Activated CD4-positive, alpha-beta T cell treated with anti-CD3 and anti-CD28 coated beads for 36 hours (primary cell): ENCODE data around the gene SMIM33. TPM values are rescaled to one million over a fixed set of nuclear protein-coding genes. Genes with fewer than 3 reads are reported as not detected.

Source experiments
- ATAC-seq: fragments of 200-7000 bp; cut with Tn5 transposase; one replicate; pipeline ENCODE4 v1.10.0; 2021; ENCODE audit warnings: mild to moderate bottlenecking, moderate library complexity
- CTCF ChIA-PET: fragments of 350-600 bp; sonication (Branson Sonifier 250); formaldehyde crosslinking; loops from one replicate; lab custom pipeline; 2021; ENCODE audit warnings: antibody characterized with exemption; lab: Charles Lee
- POLR2A ChIA-PET: fragments of 350-600 bp; sonication (Branson Sonifier 250); formaldehyde crosslinking; loops from one replicate; lab custom pipeline; 2021; ENCODE audit warnings: antibody characterized with exemption, inconsistent platforms; lab: Charles Lee
- DNase-seq: peaks from one replicate; pipeline ENCODE4 v3.0.0-alpha.2; 2020
- H3K27ac Mint-ChIP-seq: one replicate; pipeline ENCODE4 v1.8.0; 2021; ENCODE audit warnings: mixed read lengths
- H3K27me3 Mint-ChIP-seq: one replicate; pipeline ENCODE4 v1.8.0; 2021; ENCODE audit warnings: mixed read lengths
- H3K36me3 Mint-ChIP-seq: one replicate; pipeline ENCODE4 v1.8.0; 2021; ENCODE audit warnings: low read depth, mixed read lengths
- H3K4me1 Mint-ChIP-seq: one replicate; pipeline ENCODE4 v1.8.0; 2021; ENCODE audit warnings: mixed read lengths
- H3K4me3 Mint-ChIP-seq: one replicate; pipeline ENCODE4 v1.8.0; 2021; ENCODE audit warnings: mild to moderate bottlenecking, moderate library complexity, mixed read lengths
- H3K9me3 Mint-ChIP-seq: one replicate; pipeline ENCODE4 v1.8.0; 2021; ENCODE audit warnings: low read depth, mixed read lengths
- intact Hi-C, 2 experiments: fragments of 100-400 bp; cut with DNase I in 1 of 2; cut with micrococcal nuclease in 1 of 2; formaldehyde crosslinking; loops; one replicate each; pipeline versions ENCODE4 v1.14.2 to v1.15.1; 2022 to 2024; cut with DNase I, micrococcal nuclease
- total RNA-seq, 2 experiments: library from RNA; stranded (reverse); gene quantifications; one replicate each; pipeline ENCODE4 v1.2.3, GENCODE V29; 2021

SMIM33 gene
- total RNA-seq, 2 experiments from 2014 or later: 0.46 to 0.50 TPM

DNA sequence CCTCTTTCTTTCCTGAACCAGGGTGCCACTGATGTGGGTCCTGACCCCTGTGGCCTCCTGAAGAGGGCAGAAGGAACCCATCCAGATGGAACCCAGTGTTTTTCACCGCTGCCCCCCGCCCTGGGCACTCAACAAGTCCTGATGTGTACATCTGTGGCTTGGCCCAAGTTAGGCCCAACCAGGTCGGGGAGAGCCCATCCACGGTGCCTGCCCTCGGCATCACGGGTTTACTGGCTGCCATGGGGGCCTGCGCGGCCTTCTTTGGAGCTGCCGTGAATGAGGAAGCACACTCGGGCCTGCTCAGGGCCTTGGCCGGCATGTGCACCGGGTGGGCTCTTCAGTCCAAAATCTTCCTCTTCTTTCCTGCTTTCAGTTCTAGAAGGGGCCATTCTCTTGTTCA, 14.0 kb upstream of the SMIM33 start:
- intact Hi-C loops: loop anchor here in 1 of 2 experiments (5.0 kb wide), 1 partner anchor 106 kb away; the partner anchor contains the start of gene UBE2D2
- H3K27ac Mint-ChIP-seq: peak overlapping the region; percentile 74

DNA sequence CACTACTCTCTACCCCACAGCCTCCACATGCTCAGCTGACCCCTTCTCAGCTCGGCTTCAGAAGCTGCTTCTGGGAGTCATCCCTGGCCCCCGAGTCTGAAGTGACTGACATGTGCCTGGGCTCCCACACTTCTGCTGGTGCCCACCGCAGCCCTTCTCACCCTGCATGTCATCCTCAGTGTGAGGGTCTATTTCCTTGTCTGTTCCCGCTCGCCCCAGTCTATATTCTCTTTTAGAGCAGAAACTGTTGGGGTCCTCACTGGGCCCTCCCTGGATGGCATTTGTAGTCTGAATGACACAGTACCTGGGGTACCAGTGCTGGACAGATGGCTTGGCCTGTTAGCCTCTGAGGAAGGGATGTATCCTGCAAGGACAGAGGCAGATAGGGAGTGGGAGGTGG, 13.6 kb upstream of the SMIM33 start:
- ChIA-PET POLR2A (interaction anchor here (1.1 to 2.6 kb wide), 3 partner anchors 15 to 25 kb away, joined by 3 to 18 read pairs (median 6); partner anchors contain the start of genes DNAJC18 and STING1), CTCF (interaction anchor here (0.6 to 2.6 kb wide), 4 partner anchors 9 to 34 kb away, joined by 3 to 17 read pairs (median 4); partner anchors contain the start of gene STING1)
- ATAC-seq: no peak
- Mint-ChIP-seq H3K27me3 (no peaks in the 10 kb centered on the region), H3K4me3 (no peak overlapping the region), H3K36me3 (no peaks in the 10 kb centered on the region), H3K27ac (peak overlapping the region; percentile 74), H3K9me3 (no peaks in the 10 kb centered on the region), H3K4me1 (peaks cover 67% of the 10 kb centered on the region)
- DNase-seq: no peak
- intact Hi-C loops: loop anchor here in 1 of 2 experiments (5.0 kb wide), 1 partner anchor 105 kb away; the partner anchor contains the start of gene UBE2D2

More for the DNA sequence above, 14.0 kb upstream of the SMIM33 start:
- DNase-seq: no peak
- POLR2A ChIA-PET: no interaction called here
- ATAC-seq: no peak
- Mint-ChIP-seq H3K27me3 (no peaks in the 10 kb centered on the region), H3K9me3 (no peaks in the 10 kb centered on the region), H3K4me3 (no peak overlapping the region), H3K36me3 (no peaks in the 10 kb centered on the region), H3K4me1 (peaks cover 65% of the 10 kb centered on the region)
- CTCF ChIA-PET: interaction anchor here (2.6 kb wide), 1 partner anchor 9 kb away, joined by 17 read pairs; no protein-coding TSS in a partner anchor

DNA sequence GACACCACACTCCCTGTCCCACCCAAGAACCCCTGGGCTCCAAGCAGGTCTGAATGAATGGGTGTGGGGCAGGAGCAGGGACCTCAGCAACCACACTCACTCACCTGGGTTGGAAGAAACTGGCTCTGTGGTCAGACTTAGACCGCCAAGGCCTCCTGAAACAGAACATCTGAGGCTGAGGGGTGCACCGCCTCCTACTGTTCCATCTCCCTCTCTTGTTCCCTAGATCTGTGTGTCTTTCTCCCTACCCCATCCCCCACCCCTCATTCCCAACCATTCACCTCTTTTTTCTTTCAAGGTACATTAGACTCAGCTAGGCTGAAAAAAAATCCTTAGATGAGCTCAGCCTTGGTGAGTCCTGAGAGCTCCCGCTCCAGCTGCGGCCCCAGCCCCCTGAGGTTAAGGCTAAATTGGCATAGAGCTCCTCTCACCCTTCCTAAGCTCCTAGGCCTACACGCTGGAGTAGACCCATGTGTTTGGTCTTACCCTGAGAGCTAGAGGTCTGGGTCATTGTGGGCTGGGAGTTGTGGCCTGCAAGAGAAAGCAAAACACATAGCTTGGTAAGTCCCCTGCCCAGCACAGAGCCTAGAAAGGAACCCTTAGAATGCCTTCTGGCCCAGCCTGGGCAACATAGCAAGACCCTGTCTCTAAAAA, 13.0 kb upstream of the SMIM33 start:
- Mint-ChIP-seq H3K4me3 (no peak overlapping the region), H3K27ac (peak overlapping the region; percentile 74), H3K27me3 (no peaks in the 10 kb centered on the region), H3K4me1 (peaks cover 67% of the 10 kb centered on the region), H3K36me3 (no peaks in the 10 kb centered on the region), H3K9me3 (no peaks in the 10 kb centered on the region)
- intact Hi-C loops: loop anchor here in 1 of 2 experiments (1.0 to 5.0 kb wide), 3 partner anchors 15 to 105 kb away; partner anchors contain the start of genes DNAJC18 and UBE2D2
- ChIA-PET POLR2A (interaction anchor here (0.6 to 2.6 kb wide), 6 partner anchors 10 to 185 kb away, joined by 3 to 18 read pairs (median 6); partner anchors contain the start of genes DNAJC18 and STING1), CTCF (interaction anchor here (0.6 to 2.6 kb wide), 6 partner anchors 10 to 44 kb away, joined by 3 to 17 read pairs (median 4); partner anchors contain the start of gene STING1)
- DNase-seq: peak; percentile 55
- ATAC-seq: no peak

DNA sequence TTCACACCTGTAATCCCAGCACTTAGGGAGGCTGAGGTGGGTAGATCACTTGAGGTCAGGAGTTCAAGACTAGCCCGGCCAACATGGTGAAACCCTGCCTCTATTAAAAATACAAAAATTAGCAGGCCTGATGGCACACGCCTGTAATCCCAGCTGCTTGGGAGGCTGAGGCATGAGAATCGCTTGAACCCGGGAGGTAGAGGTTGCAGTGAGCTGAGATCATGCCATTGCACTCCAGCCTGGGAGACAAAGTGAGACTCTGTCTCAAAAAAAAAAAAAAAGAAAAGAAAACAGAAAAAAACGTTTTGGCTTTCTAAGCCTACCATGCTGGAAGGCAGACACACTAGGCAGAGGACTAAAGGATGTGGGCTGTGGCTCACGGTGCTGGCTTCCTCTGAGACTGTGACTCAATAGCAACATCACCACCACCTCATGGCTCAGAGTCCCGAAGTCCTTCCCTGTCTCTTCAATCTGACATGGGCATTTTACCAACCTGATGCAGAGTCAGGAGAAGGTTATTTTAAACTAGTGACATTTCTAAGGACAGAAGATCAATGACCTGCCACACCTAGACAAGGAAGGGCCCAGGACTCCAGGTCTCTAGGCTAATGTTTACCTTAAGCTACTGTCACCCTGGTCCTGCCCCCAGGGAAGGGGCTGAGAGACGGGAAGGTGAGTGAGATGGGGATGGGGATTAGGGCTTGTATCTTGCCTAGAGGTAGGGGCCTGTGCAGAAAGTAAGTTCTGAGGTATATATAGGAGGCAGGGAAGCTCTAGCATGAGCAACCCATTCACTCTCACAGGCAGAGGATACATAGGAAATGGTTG, 12.0 kb upstream of the SMIM33 start:
- CTCF ChIA-PET: interaction anchor here (0.6 to 2.6 kb wide), 8 partner anchors 11 to 307 kb away, joined by 3 to 17 read pairs (median 4); no protein-coding TSS in a partner anchor
- H3K36me3 Mint-ChIP-seq: no peaks in the 10 kb centered on the region

DNA sequence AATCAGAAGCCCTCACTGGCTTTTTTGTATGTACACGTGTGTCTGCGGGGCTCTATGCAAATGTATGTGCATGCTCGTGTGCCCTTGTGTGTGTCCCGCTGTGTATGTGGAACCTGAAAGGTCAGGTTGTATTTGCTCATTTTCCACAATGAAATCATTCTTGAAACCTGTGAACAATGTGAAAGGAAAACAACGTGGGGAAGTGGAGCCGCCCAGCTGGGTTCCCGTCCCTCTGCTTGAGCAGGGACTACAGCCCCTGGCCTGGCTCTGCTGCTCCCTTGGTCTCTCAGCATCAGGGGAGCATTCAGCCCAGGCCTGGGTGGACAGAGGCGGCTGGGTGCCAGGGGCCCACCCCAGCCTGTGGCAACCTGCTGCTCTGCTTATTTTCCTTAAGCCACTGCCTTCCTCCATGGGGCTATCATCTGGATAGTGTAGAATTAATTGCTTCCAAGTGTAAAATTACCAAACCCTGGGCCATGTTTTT, 11.3 kb upstream of the SMIM33 start:
- DNase-seq: peak; percentile 78
- peaks cover 57% of the 10 kb centered on the region for H3K4me1 Mint-ChIP-seq
- peak overlapping the region; percentile 57 for H3K4me3 Mint-ChIP-seq
- peak; percentile 54 for ATAC-seq
- ChIA-PET POLR2A (interaction anchor here (0.5 to 2.6 kb wide), 6 partner anchors 11 to 34 kb away, joined by 4 to 18 read pairs (median 6); partner anchors contain the start of genes DNAJC18, SMIM33 and STING1), CTCF (interaction anchor here (0.9 to 2.0 kb wide), 3 partner anchors 21 to 37 kb away, joined by 3 to 9 read pairs (median 4); no protein-coding TSS in a partner anchor)
- H3K27ac Mint-ChIP-seq: peak overlapping the region; percentile 94
- intact Hi-C loops: loop anchor here (1.0 to 5.0 kb wide), 6 partner anchors 12 to 103 kb away; partner anchors contain the start of genes DNAJC18 (in 1 of the 2), STING1 (in 1 of the 2) and UBE2D2 (in 1 of the 2)
- H3K9me3 Mint-ChIP-seq: no peaks in the 10 kb centered on the region
- H3K27me3 Mint-ChIP-seq: no peaks in the 10 kb centered on the region
- no peaks in the 10 kb centered on the region for H3K36me3 Mint-ChIP-seq

More for the DNA sequence above, 12.0 kb upstream of the SMIM33 start:
- H3K4me3 Mint-ChIP-seq: peak overlapping the region; percentile 57
- intact Hi-C loops: loop anchor here (1.0 to 5.0 kb wide), 6 partner anchors 11 to 104 kb away; partner anchors contain the start of genes DNAJC18 (in 2 of the 2), STING1 (in 1 of the 2) and UBE2D2 (in 1 of the 2)
- DNase-seq (peak; percentile 90), ATAC-seq (peak; percentile 91)
- peaks cover 64% of the 10 kb centered on the region for H3K4me1 Mint-ChIP-seq
- no peaks in the 10 kb centered on the region for H3K9me3 Mint-ChIP-seq
- no peaks in the 10 kb centered on the region for H3K27me3 Mint-ChIP-seq
- POLR2A ChIA-PET: interaction anchor here (0.5 to 2.6 kb wide), 9 partner anchors 11 to 186 kb away, joined by 3 to 18 read pairs (median 7); partner anchors contain the start of genes DNAJC18, SMIM33 and STING1
- peak overlapping the region; percentile 94 for H3K27ac Mint-ChIP-seq

DNA sequence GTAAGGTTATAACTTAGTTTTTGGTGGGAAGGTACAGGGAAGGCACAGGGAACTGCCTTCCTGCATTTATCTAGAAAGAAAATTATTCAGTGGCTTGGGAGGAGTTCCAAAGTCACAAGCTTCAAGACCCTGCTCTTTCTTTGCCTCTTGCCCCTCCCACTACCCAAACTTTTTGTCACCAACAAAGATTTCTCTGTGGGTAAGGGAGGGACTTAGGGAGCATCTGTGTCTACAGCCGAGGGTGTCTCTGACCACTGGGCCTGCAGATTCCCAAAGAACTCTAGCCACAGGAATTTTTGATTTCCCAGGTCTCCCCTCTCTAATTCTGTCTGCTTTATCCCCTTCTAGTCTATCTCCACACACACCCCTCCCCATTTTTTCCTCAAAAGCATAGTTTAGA, 10.3 kb upstream of the SMIM33 start:
- ATAC-seq: no peak
- H3K27ac Mint-ChIP-seq: peak overlapping the region; percentile 94
- H3K36me3 Mint-ChIP-seq: no peaks in the 10 kb centered on the region
- no peaks in the 10 kb centered on the region for H3K9me3 Mint-ChIP-seq
- DNase-seq: no peak
- ChIA-PET CTCF (interaction anchor here (1.7 to 2.0 kb wide), 2 partner anchors 22 to 38 kb away, joined by 4 to 9 read pairs; no protein-coding TSS in a partner anchor), POLR2A (interaction anchor here (0.6 to 2.2 kb wide), 4 partner anchors 11 to 21 kb away, joined by 3 to 11 read pairs (median 6); partner anchors contain the start of genes SMIM33 and STING1)
- peaks cover 53% of the 10 kb centered on the region for H3K4me1 Mint-ChIP-seq
- no peaks in the 10 kb centered on the region for H3K27me3 Mint-ChIP-seq
- no peak overlapping the region for H3K4me3 Mint-ChIP-seq
- intact Hi-C loops: no loop called here

DNA sequence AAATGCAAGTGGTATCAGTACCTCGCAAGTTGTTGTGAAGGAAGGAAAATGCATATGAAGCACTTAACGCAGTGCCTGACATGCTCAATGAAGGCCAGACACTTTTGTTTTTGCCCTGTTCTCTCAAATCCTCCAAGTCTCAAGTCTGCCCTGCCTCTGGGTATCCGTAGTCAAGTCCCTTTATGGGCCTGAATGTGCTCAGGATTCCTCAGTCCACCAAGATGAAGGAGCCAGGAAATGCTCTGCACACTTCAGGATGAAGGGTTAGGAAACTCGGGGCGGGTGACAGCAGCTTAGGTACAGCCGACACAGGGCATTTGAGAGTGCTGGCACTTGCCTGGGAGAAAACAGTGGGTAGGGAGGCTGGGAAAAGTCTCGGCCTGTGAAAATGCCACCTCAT, 9.6 kb upstream of the SMIM33 start:
- ChIA-PET POLR2A (interaction anchor here (0.6 to 1.4 kb wide), 2 partner anchors 10 to 15 kb away, joined by 4 to 5 read pairs; partner anchors contain the start of gene SMIM33), CTCF (interaction anchor here (2.0 kb wide), 1 partner anchor 39 kb away, joined by 9 read pairs; no protein-coding TSS in a partner anchor)
- ATAC-seq: no peak
- no peaks in the 10 kb centered on the region for H3K36me3 Mint-ChIP-seq
- intact Hi-C loops: no loop called here
- peak overlapping the region; percentile 68 for H3K27ac Mint-ChIP-seq
- H3K4me1 Mint-ChIP-seq: peaks cover 52% of the 10 kb centered on the region
- H3K4me3 Mint-ChIP-seq: no peak overlapping the region
- DNase-seq: no peak
- H3K27me3 Mint-ChIP-seq: no peaks in the 10 kb centered on the region
- no peaks in the 10 kb centered on the region for H3K9me3 Mint-ChIP-seq

DNA sequence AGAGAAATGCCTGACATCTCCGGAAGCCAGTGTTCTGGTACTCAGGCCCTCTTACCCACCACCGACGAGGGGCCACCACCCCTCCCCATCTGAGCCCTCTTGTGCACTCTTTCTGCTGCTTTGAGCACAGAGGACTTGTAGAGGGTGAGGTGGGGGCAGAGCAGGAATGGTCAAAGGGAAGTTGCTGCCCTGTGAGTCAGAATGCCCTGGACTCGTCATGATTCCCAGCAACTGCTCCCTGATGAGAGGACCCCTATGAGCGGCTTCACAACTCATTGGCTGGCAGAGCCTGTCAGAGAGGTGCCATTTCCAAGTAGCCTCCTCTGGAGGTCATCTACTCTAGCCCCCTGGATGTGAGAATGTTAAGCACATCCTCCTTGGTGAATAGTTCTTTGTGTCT, 9.1 kb upstream of the SMIM33 start:
- Mint-ChIP-seq H3K4me1 (peaks cover 47% of the 10 kb centered on the region), H3K4me3 (no peak overlapping the region), H3K9me3 (no peaks in the 10 kb centered on the region), H3K27ac (peak overlapping the region; percentile 7), H3K27me3 (no peaks in the 10 kb centered on the region), H3K36me3 (no peaks in the 10 kb centered on the region)
- no peak for ATAC-seq
- CTCF ChIA-PET: no interaction called here
- no peak for DNase-seq
- intact Hi-C loops: no loop called here
- POLR2A ChIA-PET: no interaction called here

DNA sequence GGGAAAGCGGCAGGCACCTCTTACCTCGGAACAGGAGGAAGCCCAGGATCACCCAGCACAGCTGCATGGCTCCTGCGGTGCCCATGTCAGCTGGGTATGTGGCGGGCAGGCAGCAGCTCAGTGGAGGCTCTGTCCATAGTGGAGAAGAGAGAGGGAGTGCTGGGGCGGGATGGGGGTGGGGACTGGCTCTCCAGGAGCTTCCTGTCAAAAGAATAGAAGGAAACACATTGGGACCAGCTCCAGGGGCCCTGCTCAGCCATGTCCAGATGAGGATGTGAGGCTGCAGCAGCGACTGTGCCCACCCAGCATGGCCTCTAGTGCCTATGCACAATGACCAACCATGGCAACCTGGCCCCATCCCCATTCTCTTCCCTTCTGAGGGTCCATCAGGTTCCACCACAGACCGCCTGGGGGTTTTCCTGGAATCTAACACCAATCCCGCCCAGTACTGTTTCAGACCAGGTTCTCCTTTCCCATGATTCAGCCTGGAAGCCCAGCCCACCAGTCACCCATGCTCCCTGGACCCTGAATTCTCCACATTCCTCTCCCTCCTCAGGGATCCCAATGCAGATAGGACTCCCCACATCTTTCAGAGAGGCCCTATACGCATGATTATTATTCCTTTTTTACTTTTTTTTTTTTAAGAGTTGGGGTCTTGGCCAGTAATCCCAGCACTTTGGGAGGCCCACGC, 8.1 kb upstream of the SMIM33 start, which contains the start of gene ECSCR:
Gene ECSCR, minus strand, starts transcription at position 158 of the 691 bp plus-strand sequence. Its CDS starts 73 bp downstream, at position 85.
- H3K27ac Mint-ChIP-seq: peak within 1 kb of the TSS; percentile 19
- CTCF ChIA-PET: no interaction called here

More for the DNA sequence above, 8.1 kb upstream of the SMIM33 start, which contains the start of gene ECSCR:
- Mint-ChIP-seq H3K27me3 (no peaks in the 10 kb centered on the region), H3K9me3 (no peaks in the 10 kb centered on the region), H3K4me1 (peaks cover 38% of the 10 kb centered on the region), H3K4me3 (no peak within 1 kb of the TSS), H3K36me3 (no peaks in the 10 kb centered on the region)
- no peak for DNase-seq
- POLR2A ChIA-PET: no interaction called here
- no peak for ATAC-seq
- intact Hi-C loops: no loop called here
